PFSK-1 (cell line): ENCODE data around the gene CACNA1B.

ENCODE experiments used
- FOXP2 ChIP-seq: optimal IDR thresholded peaks from 2 replicates; pipeline ENCODE3; 2011; ENCODE audit warnings: borderline replicate concordance, control low read depth, inconsistent platforms; ENCODE audit not compliant: insufficient read depth; ENCODE audit errors: extremely low read length, extremely low read depth
- POLR2AphosphoS5 ChIP-seq: IDR thresholded peaks from 2 replicates; pipeline ENCODE4 v1.6.1; 2012; ENCODE audit warnings: low read depth, mild to moderate bottlenecking, control low read depth, low read length, moderate library complexity
- SIN3A ChIP-seq: IDR thresholded peaks from 2 replicates; pipeline ENCODE4 v1.6.1; 2012; ENCODE audit warnings: mild to moderate bottlenecking, low read length, moderate library complexity, borderline replicate concordance; ENCODE audit not compliant: insufficient read depth
- TAF1 ChIP-seq: IDR thresholded peaks from 2 replicates; pipeline ENCODE4 v1.6.1; 2012; ENCODE audit warnings: low read length, control low read depth, borderline replicate concordance; ENCODE audit not compliant: insufficient read depth
- TF ChIP-seq, protein P1 (sequence below), 2 experiments: IDR thresholded peaks; 2 replicates each; pipeline versions ENCODE4 v1.6.1 to v1.8.0; 2011 to 2012; ENCODE audit warnings: low read depth in 2 of 2, low read length in 2 of 2, control low read depth in 1 of 2, inconsistent platforms in 1 of 2, mild to moderate bottlenecking in 1 of 2, moderate library complexity in 1 of 2; ENCODE audit not compliant: insufficient read depth in 1 of 2

The CACNA1B gene

DNA sequence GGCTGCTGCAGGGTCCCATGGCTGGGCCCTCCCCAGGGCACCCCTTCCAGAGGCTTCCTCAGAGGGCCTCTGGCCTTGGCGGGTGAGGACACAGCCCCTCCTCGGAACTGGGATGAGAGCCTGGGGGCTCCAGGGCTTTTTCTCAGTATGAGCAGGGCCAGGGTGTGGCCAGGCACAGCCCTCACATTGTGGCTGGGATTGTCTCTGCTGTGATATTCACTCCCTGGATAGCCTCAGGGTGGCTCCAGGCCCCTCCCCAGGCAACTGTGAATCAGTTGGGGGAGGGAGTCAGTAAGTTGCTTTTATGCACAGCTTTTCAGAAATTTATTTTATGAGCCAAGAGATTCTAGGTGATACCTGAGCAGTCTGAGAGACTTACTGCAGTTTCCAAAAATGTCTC, 135.7 kb downstream of the CACNA1B start:
- TF ChIP-seq, protein P1, sequence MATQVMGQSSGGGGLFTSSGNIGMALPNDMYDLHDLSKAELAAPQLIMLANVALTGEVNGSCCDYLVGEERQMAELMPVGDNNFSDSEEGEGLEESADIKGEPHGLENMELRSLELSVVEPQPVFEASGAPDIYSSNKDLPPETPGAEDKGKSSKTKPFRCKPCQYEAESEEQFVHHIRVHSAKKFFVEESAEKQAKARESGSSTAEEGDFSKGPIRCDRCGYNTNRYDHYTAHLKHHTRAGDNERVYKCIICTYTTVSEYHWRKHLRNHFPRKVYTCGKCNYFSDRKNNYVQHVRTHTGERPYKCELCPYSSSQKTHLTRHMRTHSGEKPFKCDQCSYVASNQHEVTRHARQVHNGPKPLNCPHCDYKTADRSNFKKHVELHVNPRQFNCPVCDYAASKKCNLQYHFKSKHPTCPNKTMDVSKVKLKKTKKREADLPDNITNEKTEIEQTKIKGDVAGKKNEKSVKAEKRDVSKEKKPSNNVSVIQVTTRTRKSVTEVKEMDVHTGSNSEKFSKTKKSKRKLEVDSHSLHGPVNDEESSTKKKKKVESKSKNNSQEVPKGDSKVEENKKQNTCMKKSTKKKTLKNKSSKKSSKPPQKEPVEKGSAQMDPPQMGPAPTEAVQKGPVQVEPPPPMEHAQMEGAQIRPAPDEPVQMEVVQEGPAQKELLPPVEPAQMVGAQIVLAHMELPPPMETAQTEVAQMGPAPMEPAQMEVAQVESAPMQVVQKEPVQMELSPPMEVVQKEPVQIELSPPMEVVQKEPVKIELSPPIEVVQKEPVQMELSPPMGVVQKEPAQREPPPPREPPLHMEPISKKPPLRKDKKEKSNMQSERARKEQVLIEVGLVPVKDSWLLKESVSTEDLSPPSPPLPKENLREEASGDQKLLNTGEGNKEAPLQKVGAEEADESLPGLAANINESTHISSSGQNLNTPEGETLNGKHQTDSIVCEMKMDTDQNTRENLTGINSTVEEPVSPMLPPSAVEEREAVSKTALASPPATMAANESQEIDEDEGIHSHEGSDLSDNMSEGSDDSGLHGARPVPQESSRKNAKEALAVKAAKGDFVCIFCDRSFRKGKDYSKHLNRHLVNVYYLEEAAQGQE (IDR thresholded peaks at IDR 0.05; ENCODE audit: insufficient read depth in 1 of 2, low read depth in 2 of 2, low read length in 2 of 2): no peak
- TF ChIP-seq POLR2AphosphoS5: no peak
- TF ChIP-seq FOXP2: no peak
- TF ChIP-seq TAF1: no peak
- no peak for TF ChIP-seq SIN3A

GRCh38 chr9:138013836-138014562, 136.4 kb downstream of the CACNA1B start:
- TF ChIP-seq TAF1 (no peak), FOXP2 (no peak)
- TF ChIP-seq, protein P1 (IDR thresholded peaks at IDR 0.05; ENCODE audit: insufficient read depth in 1 of 2, low read depth in 2 of 2, low read length in 2 of 2): no peak

- TF ChIP-seq SIN3A (no peak), FOXP2 (no peak), TAF1 (no peak), POLR2AphosphoS5 (no peak)
- TF ChIP-seq, protein P1 (IDR thresholded peaks at IDR 0.05; ENCODE audit: insufficient read depth in 1 of 2, low read depth in 2 of 2, low read length in 2 of 2): no peak
These were observed 137.0 kb downstream of the CACNA1B start for GRCh38 chr9:138014563-138014945.

DNA sequence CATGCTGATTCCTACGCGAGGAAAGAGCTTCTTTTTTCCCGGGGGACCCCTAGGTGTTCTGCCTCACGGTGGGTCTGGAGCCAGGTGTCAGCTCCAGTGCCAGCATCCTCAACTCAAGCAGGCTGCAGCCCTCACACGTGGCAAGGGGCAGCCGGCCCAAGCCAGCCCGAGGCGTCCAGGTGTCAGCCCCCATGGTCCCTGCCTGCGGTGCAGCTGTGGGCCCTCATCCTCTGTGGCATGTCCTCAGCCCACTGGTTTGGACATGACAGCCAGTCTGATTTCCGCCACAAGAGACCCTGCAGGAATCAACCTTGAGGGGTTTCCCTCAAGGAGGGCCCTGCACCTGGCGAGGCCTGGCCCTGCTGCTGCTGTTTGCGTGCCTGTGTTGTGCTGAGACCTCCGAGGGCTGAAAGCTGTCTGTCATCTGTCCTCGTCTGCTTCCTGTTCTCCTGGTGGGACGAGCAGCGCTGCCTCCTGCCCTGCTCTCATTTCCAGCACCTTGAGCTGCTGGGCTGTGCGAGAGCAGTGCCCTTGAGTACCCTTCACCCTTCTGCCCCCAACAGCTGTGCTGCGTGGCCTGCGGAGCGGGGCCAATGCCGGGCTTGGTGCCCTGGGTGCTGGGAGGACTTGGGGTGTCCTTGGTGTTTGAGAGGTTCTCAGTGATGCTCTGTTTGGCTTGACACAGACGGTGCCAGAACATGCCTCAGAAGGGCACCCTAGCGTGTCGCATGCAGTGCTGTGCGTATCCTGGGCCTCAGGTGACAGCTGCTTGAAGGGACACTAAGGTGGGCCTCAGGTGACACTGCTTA, 137.6 kb downstream of the CACNA1B start:
- TF ChIP-seq SIN3A (no peak), POLR2AphosphoS5 (no peak), FOXP2 (no peak), TAF1 (no peak)
- TF ChIP-seq, protein P1 (IDR thresholded peaks at IDR 0.05; ENCODE audit: insufficient read depth in 1 of 2, low read depth in 2 of 2, low read length in 2 of 2): no peak
